ENCODE measurements around the gene GBF1.

- TF ChIP-seq POLR2A (IDR thresholded peaks at IDR 0.05), result no peak
- TF ChIP-seq, protein P1, sequence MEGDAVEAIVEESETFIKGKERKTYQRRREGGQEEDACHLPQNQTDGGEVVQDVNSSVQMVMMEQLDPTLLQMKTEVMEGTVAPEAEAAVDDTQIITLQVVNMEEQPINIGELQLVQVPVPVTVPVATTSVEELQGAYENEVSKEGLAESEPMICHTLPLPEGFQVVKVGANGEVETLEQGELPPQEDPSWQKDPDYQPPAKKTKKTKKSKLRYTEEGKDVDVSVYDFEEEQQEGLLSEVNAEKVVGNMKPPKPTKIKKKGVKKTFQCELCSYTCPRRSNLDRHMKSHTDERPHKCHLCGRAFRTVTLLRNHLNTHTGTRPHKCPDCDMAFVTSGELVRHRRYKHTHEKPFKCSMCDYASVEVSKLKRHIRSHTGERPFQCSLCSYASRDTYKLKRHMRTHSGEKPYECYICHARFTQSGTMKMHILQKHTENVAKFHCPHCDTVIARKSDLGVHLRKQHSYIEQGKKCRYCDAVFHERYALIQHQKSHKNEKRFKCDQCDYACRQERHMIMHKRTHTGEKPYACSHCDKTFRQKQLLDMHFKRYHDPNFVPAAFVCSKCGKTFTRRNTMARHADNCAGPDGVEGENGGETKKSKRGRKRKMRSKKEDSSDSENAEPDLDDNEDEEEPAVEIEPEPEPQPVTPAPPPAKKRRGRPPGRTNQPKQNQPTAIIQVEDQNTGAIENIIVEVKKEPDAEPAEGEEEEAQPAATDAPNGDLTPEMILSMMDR (IDR thresholded peaks at IDR 0.05), result no peak
Measured at GRCh38 chr10:102284531-102284930, 39.2 kb downstream of the GBF1 start.

Measured in body of pancreas (tissue), 4 donors.